Measurements from ENCODE around the gene GIPC1.

GRCh38 chr19:14476673-14477401 lies 19.1 kb downstream of the GIPC1 start:
- TF ChIP-seq, protein P1, sequence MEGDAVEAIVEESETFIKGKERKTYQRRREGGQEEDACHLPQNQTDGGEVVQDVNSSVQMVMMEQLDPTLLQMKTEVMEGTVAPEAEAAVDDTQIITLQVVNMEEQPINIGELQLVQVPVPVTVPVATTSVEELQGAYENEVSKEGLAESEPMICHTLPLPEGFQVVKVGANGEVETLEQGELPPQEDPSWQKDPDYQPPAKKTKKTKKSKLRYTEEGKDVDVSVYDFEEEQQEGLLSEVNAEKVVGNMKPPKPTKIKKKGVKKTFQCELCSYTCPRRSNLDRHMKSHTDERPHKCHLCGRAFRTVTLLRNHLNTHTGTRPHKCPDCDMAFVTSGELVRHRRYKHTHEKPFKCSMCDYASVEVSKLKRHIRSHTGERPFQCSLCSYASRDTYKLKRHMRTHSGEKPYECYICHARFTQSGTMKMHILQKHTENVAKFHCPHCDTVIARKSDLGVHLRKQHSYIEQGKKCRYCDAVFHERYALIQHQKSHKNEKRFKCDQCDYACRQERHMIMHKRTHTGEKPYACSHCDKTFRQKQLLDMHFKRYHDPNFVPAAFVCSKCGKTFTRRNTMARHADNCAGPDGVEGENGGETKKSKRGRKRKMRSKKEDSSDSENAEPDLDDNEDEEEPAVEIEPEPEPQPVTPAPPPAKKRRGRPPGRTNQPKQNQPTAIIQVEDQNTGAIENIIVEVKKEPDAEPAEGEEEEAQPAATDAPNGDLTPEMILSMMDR (IDR thresholded peaks at IDR 0.05) = no peak
- no peak for TF ChIP-seq POLR2A (IDR thresholded peaks at IDR 0.05)

Data from esophagus squamous epithelium (tissue), 4 donors.